SIG-M5 treated with dmso at 0.1 percent for 504 hours (cell line): ENCODE measurements around the gene C14orf132.

Experiments
- DNase-seq: peaks from one replicate; lab custom pipeline; 2025; ENCODE audit not compliant: unreplicated experiment; lab: John Stamatoyannopoulos, UW

C14orf132 gene

DNA sequence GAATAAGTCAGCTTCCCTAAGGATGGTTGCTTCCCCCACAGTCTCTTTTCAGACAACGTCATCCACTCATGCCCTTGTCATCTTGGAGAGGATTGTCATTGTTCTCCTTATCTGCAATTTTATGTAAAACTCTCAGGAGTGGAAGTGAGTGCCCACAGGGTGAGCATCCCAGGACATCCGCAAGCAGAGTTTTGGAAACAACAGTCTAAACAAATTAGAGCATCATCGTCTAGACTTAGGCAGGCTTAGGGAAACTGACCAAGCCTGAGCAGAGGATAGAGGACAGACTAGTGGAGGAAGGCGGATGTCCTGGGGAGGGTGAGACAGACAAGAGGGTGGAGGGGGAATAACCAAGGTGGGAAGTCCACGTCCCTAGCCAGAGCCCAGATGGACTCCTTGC is 101.8 kb downstream of the C14orf132 start:
- no peak for DNase-seq
